ENCODE results near the gene VSIG10.

VSIG10 gene

GRCh38 chr12:118060301-118061010, 43.4 kb downstream of the VSIG10 start:
- H3K27me3 ChIP-seq (ENCODE audit: insufficient read depth, low read length), result no peaks in the 10 kb centered on the region
- peaks cover 56% of the 10 kb centered on the region for H3K79me2 ChIP-seq (ENCODE audit: control insufficient read depth, insufficient read depth, low read length, unreplicated experiment)
- H2AFZ ChIP-seq (ENCODE audit: low read length, unreplicated experiment), result no peak overlapping the region
- H3K4me1 ChIP-seq (ENCODE audit: control insufficient read depth, insufficient read depth, low read length, unreplicated experiment), result peaks cover 25% of the 10 kb centered on the region
- peak overlapping the region; percentile 84 for H3K4me3 ChIP-seq (ENCODE audit: low read depth, low read length)
- no peaks in the 10 kb centered on the region for H3K36me3 ChIP-seq (ENCODE audit: insufficient read depth, low read length)
- H3K27ac ChIP-seq (ENCODE audit: low read depth, low read length), result peak overlapping the region; percentile 81

DNA sequence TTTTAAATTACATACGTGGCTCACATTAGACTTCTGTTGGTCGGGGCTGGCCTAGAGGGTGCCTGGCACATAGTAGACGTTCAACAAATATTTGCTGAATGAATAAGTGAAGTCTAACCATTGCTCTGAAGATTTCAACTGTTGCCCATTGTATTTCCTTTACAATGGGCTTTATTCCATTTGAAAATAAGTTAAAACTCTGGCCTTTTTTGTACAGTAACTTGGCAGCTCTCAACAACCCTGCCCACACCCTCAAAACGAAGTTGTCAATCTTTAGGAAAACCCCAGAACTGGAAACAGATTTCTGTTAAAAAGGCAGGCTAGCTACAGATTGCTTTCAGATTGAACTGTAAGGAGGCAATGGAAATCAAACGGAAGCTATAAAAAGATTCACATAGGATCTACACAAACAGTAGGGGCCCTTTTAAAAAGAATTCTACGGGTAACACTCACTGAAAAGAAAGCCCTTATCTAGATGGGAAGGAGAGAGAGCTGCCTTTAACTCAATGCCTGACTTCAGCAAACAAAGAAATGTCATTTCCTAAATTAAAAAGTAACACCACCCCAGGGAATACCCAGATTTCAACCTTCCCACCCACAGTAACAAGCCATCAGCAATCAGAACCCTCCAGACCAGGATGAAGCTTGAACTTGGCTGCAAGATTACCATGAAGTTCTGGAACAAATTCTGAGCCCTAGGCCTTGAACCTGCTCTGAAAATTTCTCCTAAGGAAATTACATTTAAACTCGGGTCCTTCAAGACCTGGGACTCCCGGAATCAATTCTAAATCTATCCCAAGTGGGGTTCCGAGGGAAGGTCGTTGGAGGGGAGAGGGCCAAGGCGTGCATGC, 44.2 kb downstream of the VSIG10 start:
- Histone ChIP-seq H3K36me3 (ENCODE audit: insufficient read depth, low read length) (no peaks in the 10 kb centered on the region), H3K4me3 (ENCODE audit: low read depth, low read length) (peak overlapping the region; percentile 84), H3K79me2 (ENCODE audit: control insufficient read depth, insufficient read depth, low read length, unreplicated experiment) (peaks cover 61% of the 10 kb centered on the region), H3K27ac (ENCODE audit: low read depth, low read length) (peak overlapping the region; percentile 81), H2AFZ (ENCODE audit: low read length, unreplicated experiment) (no peak overlapping the region), H3K4me1 (ENCODE audit: control insufficient read depth, insufficient read depth, low read length, unreplicated experiment) (peaks cover 25% of the 10 kb centered on the region), H3K27me3 (ENCODE audit: insufficient read depth, low read length) (no peaks in the 10 kb centered on the region)

GRCh38 chr12:118058881-118059280, 44.9 kb downstream of the VSIG10 start:
- Histone ChIP-seq H3K4me1 (ENCODE audit: control insufficient read depth, insufficient read depth, low read length, unreplicated experiment) (peaks cover 27% of the 10 kb centered on the region), H3K27me3 (ENCODE audit: insufficient read depth, low read length) (no peaks in the 10 kb centered on the region), H3K4me3 (ENCODE audit: low read depth, low read length) (peak overlapping the region; percentile 84; the same call in 1 of the 2 replicates), H3K36me3 (ENCODE audit: insufficient read depth, low read length) (no peaks in the 10 kb centered on the region), H3K27ac (ENCODE audit: low read depth, low read length) (peak overlapping the region; percentile 81), H3K79me2 (ENCODE audit: control insufficient read depth, insufficient read depth, low read length, unreplicated experiment) (peaks cover 61% of the 10 kb centered on the region), H2AFZ (ENCODE audit: low read length, unreplicated experiment) (no peak overlapping the region)

- H3K36me3 ChIP-seq (ENCODE audit: insufficient read depth, low read length), result no peaks in the 10 kb centered on the region
- H3K4me3 ChIP-seq (ENCODE audit: low read depth, low read length), result no peak overlapping the region
- H3K27ac ChIP-seq (ENCODE audit: low read depth, low read length), result no peak overlapping the region
- H3K4me1 ChIP-seq (ENCODE audit: control insufficient read depth, insufficient read depth, low read length, unreplicated experiment), result peaks cover 34% of the 10 kb centered on the region
- no peaks in the 10 kb centered on the region for H3K27me3 ChIP-seq (ENCODE audit: insufficient read depth, low read length)
- peaks cover 66% of the 10 kb centered on the region for H3K79me2 ChIP-seq (ENCODE audit: control insufficient read depth, insufficient read depth, low read length, unreplicated experiment)
- no peak overlapping the region for H2AFZ ChIP-seq (ENCODE audit: low read length, unreplicated experiment)
These were observed 45.6 kb downstream of the VSIG10 start for GRCh38 chr12:118058227-118058626.

DNA sequence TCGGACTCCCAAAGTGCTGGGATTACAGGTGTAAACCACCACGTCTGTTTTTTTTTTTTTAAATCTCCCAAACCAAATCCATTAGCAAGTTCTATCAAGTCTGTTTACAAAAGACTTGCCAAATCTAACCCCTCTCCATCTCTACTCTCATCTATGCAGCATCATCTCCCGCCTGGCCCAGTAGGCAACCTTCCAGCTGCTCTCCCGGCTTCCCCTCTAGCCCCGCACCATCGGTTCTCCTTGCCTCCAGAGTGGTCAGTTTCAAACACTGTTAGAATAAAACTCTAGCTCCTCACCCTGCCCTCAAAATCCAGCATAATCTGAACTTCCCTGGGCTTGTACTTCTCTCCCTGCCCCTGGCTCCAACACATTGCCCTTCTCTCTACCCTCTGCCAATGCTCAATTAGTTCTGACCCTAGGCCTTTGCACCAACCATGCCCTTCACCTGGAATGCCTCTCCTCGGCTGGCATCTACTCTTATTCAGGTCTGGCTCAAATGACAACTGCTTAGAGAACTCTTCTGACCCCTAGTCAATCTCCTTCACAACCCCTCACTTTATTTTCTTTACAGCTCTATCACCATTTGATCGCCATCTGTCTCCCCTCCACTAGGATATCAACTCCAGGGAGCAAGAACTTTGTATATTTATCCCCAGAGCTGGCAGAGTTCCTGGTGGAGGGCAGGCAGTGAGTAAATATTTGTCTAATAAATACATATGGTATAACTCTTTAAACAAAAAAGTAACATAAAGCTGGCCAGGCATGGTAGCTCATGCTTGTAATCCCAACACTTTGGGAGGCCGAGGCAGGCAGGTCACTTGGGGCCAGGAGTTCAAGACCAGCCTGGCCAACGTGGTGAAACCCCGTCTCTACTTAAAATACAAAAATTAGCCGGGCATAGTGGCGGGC, 47.7 kb downstream of the VSIG10 start:
- Histone ChIP-seq H3K79me2 (ENCODE audit: control insufficient read depth, insufficient read depth, low read length, unreplicated experiment) (peaks cover 59% of the 10 kb centered on the region), H2AFZ (ENCODE audit: low read length, unreplicated experiment) (no peak overlapping the region), H3K4me1 (ENCODE audit: control insufficient read depth, insufficient read depth, low read length, unreplicated experiment) (peaks cover 48% of the 10 kb centered on the region), H3K27ac (ENCODE audit: low read depth, low read length) (no peak overlapping the region), H3K36me3 (ENCODE audit: insufficient read depth, low read length) (peaks cover 9% of the 10 kb centered on the region), H3K4me3 (ENCODE audit: low read depth, low read length) (no peak overlapping the region), H3K27me3 (ENCODE audit: insufficient read depth, low read length) (no peaks in the 10 kb centered on the region)

DNA sequence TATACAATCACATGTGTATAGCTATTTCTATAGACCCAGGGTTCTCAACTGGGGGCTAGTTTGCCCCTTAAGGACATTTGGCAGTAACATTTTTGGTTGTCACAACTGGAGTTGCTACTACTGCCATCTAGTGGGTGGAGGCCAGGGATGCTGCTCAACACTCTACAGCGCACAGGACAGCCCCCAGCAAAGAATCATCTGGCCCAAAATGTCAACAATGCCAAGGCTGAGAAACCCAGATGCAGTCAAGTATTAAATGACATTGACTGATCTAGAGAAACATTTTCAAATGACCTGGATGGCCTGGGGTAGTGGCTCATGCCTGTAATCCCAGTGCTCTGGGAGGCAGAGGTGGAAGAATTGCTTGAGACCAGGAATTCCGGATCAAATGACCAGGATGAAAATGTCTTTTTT, 48.7 kb downstream of the VSIG10 start:
- Histone ChIP-seq H3K4me1 (ENCODE audit: control insufficient read depth, insufficient read depth, low read length, unreplicated experiment) (peaks cover 50% of the 10 kb centered on the region), H3K4me3 (ENCODE audit: low read depth, low read length) (no peak overlapping the region), H2AFZ (ENCODE audit: low read length, unreplicated experiment) (no peak overlapping the region), H3K27ac (ENCODE audit: low read depth, low read length) (no peak overlapping the region), H3K36me3 (ENCODE audit: insufficient read depth, low read length) (peaks cover 9% of the 10 kb centered on the region), H3K27me3 (ENCODE audit: insufficient read depth, low read length) (no peaks in the 10 kb centered on the region), H3K79me2 (ENCODE audit: control insufficient read depth, insufficient read depth, low read length, unreplicated experiment) (peaks cover 57% of the 10 kb centered on the region)

- H3K27me3 ChIP-seq (ENCODE audit: insufficient read depth, low read length), result no peaks in the 10 kb centered on the region
- H3K79me2 ChIP-seq (ENCODE audit: control insufficient read depth, insufficient read depth, low read length, unreplicated experiment), result peaks cover 43% of the 10 kb centered on the region
- peaks cover 38% of the 10 kb centered on the region for H3K4me1 ChIP-seq (ENCODE audit: control insufficient read depth, insufficient read depth, low read length, unreplicated experiment)
- peak overlapping the region; percentile 13; the same call in 1 of the 2 replicates for H3K4me3 ChIP-seq (ENCODE audit: low read depth, low read length)
- peak overlapping the region; percentile 83 for H3K27ac ChIP-seq (ENCODE audit: low read depth, low read length)
- no peak overlapping the region for H2AFZ ChIP-seq (ENCODE audit: low read length, unreplicated experiment)
- H3K36me3 ChIP-seq (ENCODE audit: insufficient read depth, low read length), result peaks cover 16% of the 10 kb centered on the region
These were observed 50.5 kb downstream of the VSIG10 start for GRCh38 chr12:118053071-118053985.

- no peak overlapping the region for H2AFZ ChIP-seq (ENCODE audit: low read length, unreplicated experiment)
- H3K4me3 ChIP-seq (ENCODE audit: low read depth, low read length), result peak overlapping the region; percentile 28; the same call in 1 of the 2 replicates
- H3K36me3 ChIP-seq (ENCODE audit: insufficient read depth, low read length), result peaks cover 16% of the 10 kb centered on the region
- H3K79me2 ChIP-seq (ENCODE audit: control insufficient read depth, insufficient read depth, low read length, unreplicated experiment), result peaks cover 37% of the 10 kb centered on the region
- peak overlapping the region; percentile 83 for H3K27ac ChIP-seq (ENCODE audit: low read depth, low read length)
- peaks cover 38% of the 10 kb centered on the region for H3K4me1 ChIP-seq (ENCODE audit: control insufficient read depth, insufficient read depth, low read length, unreplicated experiment)
- H3K27me3 ChIP-seq (ENCODE audit: insufficient read depth, low read length), result no peaks in the 10 kb centered on the region
These were observed 51.3 kb downstream of the VSIG10 start for GRCh38 chr12:118052324-118053070.
